AG08396 (cell line): ENCODE results near the gene UAP1L1.
A peak's percentile ranks its signal among the peaks of the same experiment; 100 is the strongest.
"Not testable (repeated sequence)": the region's sequence is repeated elsewhere in the genome, so short reads cannot be mapped to it uniquely, and the experiment has no call there.

ENCODE experiments used
- DNase-seq: peaks from one replicate; pipeline ENCODE4 v3.0.0; 2012; ENCODE audit warnings: low spot score, mixed read lengths

UAP1L1 gene

GRCh38 chr9:137077010-137077747 lies at the start of gene UAP1L1:
UAP1L1 (plus strand) TSS chr9:137077517; CDS start chr9:137077533, 16 bp downstream.
- DNase-seq = peak; percentile 89

DNA sequence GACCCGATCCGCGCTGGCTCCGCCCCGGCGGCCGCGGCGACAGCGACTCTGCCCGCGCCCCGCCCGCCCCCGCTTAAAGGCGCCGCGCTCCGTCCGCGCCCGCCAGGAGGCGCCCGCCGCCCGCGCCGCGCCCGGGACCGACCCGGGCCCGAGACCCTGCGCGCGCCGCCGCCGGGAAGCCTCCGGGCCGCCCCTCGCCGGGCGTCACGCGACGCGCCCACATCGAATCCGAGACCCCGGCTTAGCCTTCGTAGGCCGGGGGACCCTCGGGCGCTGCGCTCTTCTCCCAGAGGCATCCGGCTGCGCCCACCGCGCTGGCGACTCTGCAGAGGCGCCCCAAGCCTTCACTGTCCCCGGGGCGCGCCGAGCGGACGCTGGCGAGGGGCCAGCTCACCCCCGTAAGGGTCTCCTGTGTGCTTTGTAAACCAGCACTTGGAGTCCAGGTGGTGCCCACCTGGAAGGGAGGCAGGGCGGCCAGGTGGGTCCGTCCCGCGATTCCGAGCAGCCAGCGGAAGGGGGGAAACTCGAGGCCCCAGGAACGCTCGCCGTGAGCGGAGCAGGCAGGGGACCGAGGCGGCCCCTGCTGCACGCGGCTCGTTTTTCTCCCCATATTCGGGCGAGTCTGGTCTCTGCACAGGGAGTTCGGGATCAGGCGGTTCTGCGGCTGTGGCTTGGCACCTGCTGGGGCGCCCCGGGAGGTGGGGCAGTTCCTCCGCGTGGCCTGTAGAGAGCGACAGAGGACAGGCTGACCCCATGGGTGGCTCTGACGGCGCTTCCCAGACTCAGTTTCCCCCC lies 48.9 kb upstream of the UAP1L1 start:
- peak; percentile 85 for DNase-seq

- DNase-seq = peak; percentile 84
Measured at GRCh38 chr9:137029058-137029936, 48.0 kb upstream of the UAP1L1 start.

DNA sequence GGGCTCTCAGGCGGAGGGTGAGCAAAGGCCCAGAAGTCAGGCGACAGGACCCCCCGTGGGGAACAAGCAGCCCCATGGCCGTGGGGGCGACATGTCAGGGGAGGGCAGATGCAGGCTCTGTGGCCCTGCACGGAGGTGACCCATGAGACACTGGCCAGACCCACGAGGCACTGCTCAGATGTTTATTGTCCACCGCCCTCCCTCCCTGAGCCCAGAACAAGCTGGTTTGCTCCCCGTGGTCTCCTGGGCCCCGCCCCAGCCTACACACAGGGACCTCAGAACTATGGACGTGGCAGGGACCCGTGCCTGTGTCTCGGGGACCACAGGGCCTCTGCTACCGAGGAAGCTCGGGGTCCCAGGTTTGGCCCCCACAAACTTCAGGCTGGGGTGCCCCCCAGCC lies 47.3 kb upstream of the UAP1L1 start:
- no peak for DNase-seq

- DNase-seq = no peak
Measured at GRCh38 chr9:137030538-137031527, 46.5 kb upstream of the UAP1L1 start.

DNA sequence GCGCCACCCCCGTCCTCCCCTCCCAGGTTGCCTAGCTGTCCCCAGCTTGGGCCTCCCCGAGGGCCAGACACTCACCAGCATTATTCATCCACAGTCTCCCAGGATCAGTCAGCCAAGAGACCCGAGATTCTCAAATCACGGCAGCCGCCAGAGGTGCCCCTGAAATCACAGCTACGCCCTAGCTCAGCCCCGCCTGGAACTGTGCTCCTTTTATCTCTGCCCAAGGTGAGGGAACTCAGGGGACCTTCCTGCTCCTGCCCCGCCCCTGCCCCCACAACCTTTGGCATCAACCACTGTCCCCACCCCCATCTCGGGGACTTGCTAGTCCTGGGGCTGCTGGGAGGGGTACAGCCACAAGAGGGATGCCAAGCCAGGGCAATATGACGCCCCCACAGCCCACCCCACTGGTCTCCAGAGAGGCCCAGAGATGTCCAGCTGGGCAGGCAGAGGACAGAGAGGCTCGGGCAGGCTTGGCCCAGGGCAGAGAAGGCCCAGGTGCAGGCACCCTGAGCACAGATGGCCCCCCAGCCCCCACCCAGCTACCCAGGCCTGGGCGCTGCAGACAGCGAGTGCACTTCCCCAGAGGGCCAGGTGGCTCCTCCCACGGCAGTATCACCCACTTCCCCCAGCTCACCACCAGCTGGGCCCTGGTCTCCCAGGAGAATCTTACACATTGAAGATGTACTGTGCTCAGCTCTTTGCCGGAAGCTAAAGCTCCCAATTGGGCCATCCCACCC lies 45.2 kb upstream of the UAP1L1 start, which contains the start of gene FUT7:
Gene FUT7, minus strand, starts transcription at position 185 of the 737 bp plus-strand sequence. Its CDS starts 97 bp downstream, at position 88.
- DNase-seq = no peak

GRCh38 chr9:137032858-137033257 lies 44.5 kb upstream of the UAP1L1 start:
- DNase-seq = no peak

DNA sequence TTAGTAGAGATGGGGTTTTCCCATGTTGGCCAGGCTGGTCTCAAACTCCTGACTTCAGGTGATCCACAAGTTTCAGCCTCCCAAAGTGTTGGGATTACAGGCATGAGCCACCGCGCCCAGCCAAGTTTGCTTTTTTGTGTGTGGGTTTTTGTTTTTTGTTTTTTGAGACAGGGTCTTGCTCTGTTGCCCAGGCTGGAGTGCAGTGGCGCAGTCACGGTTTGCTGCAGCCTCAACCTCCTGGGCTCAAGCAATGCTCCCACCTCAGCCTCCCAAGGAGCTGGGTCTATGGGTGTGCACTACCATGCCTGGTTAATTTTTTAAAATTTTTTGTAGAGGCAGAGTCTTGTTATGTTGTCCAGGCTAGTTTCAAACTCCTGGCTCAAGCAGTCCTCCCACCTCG lies 43.8 kb upstream of the UAP1L1 start:
- not testable (repeated sequence) for DNase-seq

GRCh38 chr9:137034039-137034708 lies 43.1 kb upstream of the UAP1L1 start:
- DNase-seq = no peak

DNA sequence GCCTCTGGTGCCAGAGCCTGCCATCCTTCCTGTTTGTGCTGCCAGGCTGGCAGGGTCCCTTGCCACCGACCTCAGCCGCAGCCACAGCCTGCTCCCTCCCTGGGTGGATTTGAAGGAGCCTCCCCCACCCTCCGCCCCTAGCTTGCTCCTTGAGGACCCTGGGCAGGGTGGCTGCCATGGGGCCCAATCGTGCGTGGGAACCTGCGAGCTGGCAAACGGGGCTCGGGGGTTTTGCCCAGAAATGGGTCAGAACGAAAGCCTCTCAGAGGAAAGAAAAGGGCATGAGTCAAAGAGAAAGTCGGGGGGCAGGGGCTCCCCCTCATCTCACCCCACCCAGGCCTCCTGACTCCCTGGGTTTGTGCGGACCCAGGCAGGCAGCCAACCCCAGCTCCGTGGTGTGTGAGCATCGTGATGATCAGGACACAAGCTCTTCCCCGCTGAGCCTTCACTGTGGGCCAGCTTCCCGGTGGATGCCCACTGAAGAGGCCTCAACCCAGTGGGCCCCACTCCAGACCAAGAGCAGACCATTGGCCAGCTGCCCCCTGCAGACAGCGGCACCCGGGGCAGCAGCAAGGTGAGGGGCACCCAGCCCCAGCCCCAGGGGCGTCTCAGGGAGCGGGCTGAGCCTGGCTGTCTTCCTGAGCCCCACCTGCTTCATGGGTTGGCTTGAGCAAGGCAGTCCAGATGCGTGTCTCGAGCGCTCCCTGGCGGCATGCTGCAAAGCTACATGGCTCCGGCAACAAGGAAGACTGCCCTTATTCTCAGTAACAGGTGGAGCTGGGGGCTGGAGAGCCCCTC lies 42.4 kb upstream of the UAP1L1 start:
- peak; percentile 92 for DNase-seq

GRCh38 chr9:137035507-137035834 lies 41.8 kb upstream of the UAP1L1 start:
- no peak for DNase-seq

DNA sequence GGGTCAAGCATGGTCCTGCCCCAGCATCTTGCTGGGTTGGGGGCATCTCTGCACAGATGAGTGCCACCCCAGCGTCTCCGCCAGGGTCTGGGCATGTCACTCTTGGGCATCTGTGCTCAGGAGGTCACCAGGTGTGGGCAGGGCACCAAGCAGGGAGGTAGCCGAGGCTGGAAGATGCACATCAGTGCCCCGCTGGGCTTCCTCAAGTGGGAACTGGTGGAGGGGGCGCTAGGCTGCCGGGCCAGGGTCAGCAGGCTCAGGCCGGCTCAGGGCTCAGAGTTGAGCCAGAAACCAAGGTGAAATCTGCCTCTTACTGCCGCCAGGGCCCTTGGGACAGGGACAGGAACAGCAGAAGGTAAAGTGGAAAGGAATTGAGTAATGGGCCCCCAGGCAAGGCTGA lies 41.4 kb upstream of the UAP1L1 start:
- DNase-seq = no peak

GRCh38 chr9:137037035-137037434 lies 40.3 kb upstream of the UAP1L1 start:
- no peak for DNase-seq

GRCh38 chr9:137037483-137037882 lies 39.8 kb upstream of the UAP1L1 start:
- DNase-seq = no peak

DNA sequence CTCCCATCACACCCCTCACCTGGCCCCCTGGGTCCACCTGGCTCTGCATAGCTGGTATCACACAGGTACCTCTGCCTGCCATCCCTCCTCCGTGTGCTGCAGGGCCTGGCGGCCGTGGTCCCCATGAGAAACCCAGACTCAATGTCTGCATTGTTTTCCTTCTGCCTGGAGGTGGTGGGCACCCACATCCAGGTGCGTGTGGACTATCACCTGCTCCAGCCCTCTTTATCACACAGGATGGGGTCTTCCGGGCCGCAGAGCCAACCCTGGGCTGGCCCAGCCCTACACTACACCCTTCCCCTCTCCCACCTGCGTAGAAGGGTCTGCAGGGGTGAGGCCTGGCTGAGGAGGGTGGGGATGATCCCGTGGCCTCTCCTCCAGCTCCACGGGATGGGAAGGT lies 38.4 kb upstream of the UAP1L1 start:
- no peak for DNase-seq

DNA sequence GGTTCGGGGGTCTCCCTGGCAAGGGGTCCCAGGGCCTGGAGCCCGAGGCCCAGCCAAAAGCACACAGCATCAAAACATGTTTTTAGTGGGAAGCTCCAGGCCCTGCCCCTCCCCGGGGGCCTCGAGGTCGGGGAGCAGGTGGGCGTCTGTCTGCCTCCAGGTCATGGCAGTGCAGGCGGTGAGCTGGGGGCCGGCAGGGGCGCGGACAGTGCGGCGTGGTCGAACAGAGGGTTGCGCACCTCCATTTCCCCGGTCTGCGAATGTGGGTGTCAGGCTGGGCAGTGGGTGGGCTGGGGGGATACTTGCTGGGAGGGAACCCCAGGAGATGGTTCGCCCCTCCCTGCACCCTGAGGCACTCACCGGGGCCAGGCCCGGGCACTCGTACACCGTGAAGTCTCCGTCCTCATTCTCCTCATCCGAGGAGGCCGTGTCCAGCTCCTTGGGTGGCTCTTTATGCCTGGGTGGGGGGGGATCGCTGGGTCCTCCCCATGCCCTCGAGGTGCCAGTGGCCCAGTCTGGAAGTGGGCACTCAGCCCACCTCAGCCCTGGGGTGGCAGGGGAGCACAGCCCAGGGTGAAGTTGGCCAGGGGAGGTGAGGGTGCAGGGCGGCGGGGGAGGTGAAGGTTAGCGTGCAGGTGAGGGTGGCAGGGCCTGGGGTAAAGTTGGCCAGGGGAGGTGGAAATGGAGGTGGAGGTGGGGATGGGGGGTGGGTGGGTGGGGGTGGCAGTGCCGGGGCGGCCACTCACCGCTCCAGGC lies 37.5 kb upstream of the UAP1L1 start:
- no peak for DNase-seq

- DNase-seq = no peak
Measured at GRCh38 chr9:137040568-137040967, 36.7 kb upstream of the UAP1L1 start.

- DNase-seq = no peak
Measured at GRCh38 chr9:137041124-137041523, 36.2 kb upstream of the UAP1L1 start.
